ENCODE data around the gene IRF9.

DNA sequence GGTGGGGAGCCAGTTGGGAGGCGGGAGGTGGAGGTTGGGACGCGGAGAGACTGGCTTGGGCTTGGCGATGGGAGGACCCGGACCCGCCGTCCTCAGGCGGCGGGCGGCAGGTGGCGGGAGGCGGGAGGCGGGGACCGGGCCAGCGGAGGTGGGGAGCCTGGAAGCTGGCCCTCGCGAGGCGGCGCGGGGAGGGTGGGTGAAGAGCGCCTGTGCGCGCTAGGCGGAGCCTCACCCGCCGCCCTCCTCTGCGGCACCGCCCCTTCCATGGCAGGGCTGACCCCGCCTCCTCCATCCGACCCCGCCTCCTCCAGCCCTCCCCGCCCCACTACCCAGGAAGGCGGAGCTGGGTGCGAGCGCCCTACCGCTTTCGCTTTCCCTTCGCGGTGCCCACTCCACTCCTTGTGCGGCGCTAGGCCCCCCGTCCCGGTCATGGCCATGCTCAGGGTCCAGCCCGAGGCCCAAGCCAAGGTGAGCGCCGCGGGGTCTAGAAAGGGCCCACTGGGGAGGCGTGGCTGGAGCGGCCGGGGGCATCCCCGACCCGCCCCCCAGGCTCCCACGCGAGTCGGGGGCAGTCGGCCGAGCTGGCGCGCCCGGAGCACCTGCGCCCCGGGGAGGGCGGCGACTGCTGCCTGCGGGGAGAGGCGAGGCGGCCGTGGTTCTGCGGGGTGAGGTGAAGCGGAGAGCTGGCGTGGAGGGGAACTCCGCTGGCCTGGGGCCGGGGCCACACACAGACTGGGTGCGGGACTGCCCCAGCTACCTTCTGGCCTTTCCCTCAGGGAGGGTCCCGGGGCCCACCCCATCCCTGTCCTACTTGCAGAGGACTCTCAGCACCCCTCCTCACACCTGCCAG, 25.0 kb upstream of the IRF9 start, which contains the start of gene PSME1:
- TF ChIP-seq, protein P1, sequence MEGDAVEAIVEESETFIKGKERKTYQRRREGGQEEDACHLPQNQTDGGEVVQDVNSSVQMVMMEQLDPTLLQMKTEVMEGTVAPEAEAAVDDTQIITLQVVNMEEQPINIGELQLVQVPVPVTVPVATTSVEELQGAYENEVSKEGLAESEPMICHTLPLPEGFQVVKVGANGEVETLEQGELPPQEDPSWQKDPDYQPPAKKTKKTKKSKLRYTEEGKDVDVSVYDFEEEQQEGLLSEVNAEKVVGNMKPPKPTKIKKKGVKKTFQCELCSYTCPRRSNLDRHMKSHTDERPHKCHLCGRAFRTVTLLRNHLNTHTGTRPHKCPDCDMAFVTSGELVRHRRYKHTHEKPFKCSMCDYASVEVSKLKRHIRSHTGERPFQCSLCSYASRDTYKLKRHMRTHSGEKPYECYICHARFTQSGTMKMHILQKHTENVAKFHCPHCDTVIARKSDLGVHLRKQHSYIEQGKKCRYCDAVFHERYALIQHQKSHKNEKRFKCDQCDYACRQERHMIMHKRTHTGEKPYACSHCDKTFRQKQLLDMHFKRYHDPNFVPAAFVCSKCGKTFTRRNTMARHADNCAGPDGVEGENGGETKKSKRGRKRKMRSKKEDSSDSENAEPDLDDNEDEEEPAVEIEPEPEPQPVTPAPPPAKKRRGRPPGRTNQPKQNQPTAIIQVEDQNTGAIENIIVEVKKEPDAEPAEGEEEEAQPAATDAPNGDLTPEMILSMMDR (IDR thresholded peaks at IDR 0.05; ENCODE audit: borderline replicate concordance, extremely low read depth, low read length, poor library complexity, severe bottlenecking) = no peak
- TF ChIP-seq EZH2 (IDR thresholded peaks at IDR 0.05; ENCODE audit: borderline replicate concordance, low read depth, low read length, severe bottlenecking) = no peak
